Kidney tubule cell (primary cell): ENCODE measurements around the gene CEND1.

ENCODE experiments used
- DNase-seq: peaks from one replicate; pipeline ENCODE4 v3.0.0-alpha.2; 2018; ENCODE audit warnings: low spot score

Gene CEND1

GRCh38 chr11:811446-812245 lies 21.8 kb upstream of the CEND1 start:
- DNase-seq: peak; percentile 35

DNA sequence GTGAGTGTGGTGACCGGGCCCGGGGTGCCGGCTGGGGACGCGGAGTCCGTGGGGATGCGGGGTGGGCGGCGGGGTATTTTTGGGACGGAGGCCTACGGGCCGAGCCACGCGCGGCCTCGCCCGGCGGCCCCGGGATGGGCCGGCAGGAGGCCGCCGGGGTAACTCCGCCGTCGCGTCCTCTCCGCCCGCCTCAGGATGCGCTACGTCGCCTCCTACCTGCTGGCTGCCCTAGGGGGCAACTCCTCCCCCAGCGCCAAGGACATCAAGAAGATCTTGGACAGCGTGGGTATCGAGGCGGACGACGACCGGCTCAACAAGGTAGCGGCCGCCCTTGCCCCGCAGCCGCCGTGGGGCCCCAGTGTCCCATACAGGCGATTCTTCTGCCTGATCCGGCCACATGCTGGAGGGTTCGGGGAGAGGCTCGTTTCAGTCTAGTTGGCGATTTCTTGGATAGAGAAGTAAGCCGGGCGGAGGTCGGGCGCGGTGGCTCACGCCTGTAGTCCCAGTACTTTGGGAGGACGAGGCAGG lies 20.2 kb upstream of the CEND1 start:
- no peak for DNase-seq

DNA sequence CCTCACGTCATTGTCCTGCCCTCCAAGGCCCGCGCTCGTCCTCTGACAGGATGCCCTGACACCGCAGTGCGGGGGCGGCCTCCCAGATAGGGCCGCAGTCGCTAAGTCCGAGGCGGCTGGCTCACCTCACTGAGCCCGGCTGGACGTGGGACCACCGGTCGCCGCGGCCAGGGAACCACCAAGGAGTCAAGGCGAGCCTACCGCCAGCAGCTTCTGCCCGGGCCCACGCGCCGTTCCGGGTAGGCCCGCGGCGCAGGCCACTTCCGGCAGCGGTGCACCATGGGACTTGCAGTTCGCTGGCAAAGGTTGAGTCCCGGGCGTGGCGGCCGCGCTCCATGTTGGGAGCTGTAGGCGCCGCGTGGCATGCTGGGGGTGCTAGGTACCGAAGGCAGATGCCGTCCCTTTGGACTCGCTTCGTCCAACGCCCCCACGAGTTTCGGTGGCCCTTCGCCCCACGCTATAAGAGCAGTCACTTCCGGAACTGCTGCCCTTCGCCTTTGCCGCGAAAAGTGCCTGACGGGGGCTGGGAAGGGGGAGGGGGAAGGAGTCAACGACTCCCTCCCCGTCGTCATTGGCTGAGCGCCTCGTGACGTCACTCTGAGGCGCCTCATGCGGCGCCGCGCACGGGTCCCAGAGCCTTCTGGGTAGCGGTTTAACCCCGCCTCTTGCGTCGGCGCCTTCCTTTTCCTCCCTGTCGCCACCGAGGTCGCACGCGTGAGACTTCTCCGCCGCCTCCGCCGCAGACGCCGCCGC lies 19.6 kb upstream of the CEND1 start, which contains the start of gene RPLP2:
Gene RPLP2, plus strand, starts transcription at position 681 of the 753 bp plus-strand sequence. CDS start 268 bp downstream, outside the sequence.
- peak; percentile 96 for DNase-seq

DNA sequence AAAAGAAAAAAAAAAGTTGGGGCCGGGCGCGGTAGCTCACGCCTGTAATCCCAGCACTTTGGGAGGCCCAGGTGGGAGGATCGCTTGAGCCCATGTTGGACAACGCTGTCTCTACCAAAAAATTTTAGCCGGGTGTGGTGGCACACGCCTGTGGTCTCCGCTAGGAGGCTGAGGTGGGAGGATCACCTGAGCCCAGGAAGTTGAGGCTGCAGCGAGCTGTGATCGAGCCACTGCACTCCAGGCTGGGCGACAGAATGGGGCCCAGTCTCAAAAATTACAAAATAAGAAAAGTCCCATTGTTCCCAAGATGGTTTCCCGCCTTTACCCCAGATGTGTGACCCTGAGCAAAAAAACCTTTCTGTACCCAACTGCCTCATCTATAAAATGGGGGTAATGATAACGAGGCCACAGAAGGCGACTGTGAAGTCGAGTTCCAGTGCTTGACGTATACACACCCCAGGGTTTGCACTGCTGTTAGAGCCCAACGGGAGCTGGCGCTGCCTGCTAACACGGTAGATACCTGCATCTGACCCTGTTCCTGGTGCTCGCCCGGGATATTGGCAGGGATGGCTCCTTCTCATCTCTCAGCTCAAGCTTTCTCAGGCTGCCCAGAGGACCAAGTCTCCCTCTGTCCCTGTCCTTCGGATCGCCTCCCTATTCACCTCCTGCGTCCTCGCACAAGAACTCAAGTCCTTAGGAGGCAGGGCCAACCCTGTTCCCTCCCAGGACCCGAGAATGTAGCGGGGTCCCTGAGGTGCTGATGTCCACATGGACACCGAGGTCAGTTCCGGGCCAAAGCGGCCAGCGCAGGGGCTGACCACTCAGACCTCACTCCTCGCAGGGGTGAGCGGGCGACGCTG lies 18.8 kb upstream of the CEND1 start:
- no peak for DNase-seq

DNA sequence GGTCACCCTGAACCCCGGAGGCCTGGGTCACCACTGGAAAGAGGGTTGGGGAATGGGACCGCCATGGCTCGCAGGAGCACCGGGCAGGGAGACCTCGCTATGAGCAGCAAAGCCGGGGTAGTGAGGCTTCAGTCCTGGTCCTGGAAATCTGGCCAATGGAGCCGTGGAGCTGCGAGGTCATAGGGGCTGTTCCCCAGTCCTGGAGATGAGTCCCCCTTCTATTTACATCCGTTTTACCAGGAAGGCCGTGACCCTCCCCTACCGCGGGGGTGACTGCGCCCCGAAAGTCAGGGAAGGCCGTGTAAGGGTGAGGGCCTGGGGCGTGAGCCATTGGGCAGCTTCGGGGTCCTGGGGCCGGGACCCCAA lies 14.7 kb upstream of the CEND1 start:
- DNase-seq: no peak

- DNase-seq: no peak
Observed at GRCh38 chr11:803770-804598, 14.1 kb upstream of the CEND1 start.

DNA sequence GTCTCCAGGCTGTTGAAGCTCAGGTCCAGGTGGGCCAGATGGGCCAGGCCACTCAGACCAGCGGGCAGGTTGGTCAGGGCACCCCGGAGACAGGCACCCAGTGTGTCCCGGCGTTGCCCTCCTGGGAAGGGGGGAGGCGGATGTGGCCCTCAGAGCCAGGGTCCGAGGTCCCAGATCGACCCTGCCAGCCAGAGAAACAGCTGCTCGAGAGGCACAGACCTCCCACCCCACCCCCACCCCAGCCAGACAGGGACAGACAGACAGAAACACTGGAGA lies 13.5 kb upstream of the CEND1 start:
- no peak for DNase-seq

DNA sequence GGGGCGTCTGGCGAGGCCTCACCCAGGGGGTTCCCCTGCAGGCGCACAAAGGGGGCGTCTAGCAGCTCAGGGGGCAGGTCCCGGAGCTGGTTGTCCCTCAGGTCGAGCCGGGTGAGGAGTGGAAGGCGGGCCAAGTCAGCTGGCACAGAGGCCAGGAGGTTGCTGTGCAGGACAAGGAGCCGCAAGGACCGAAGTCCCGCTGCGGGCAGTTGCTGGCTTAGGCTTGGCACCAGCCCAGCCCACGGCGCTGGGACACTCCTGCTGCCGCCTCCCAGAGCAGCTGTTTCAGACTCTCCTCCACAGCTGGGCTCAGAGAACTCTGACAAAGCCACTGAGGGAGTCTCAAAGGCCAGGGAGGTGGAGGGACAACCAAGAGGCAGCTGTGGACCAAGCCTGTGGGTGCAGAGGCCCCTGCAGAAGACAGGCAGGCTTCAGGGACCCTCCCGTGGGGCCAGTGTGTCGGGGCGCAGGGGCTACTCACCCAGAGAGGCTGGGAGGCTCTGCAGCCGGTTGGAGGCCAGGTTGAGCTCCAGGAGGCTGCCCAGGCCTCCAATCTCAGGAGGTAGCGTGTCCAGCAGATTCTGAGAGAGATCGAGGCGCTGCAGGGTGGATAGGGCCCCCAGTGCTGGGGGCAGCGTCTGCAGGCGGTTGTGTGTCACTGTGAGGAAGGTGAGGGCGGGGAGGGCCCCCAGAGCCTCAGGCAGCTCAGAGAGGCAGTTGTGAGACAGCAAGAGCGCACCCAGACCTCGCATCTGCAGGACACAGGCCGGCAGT lies 13.0 kb upstream of the CEND1 start:
- DNase-seq: no peak

DNA sequence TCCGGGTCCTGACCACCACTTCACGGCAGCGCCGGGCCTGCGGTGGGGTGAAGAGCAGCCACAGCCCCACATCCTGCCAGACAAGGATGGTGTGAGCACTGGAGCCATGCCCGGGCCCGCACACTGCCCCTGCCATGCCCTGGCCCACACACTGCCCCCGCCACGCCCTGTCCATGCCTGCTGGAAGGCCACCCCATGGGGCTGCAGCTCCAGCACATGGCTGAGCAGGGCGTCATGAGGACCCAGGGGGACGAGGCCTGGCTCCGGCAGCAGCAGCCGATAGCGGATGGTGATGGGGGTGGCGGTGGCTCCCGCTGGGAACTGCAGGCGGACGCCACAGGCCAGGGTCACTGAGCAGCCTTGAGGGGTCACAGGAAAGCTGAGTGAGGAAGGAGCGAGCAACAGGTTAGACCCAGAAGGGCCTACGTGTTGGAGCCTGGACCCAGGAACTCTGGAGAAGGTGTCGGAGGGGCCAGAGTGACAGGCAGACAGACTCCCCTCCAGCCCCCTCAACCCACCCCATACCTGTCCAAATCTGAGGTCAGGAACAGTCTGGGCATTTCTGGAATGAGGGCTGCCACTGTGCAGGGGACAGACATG lies 12.2 kb upstream of the CEND1 start:
- no peak for DNase-seq

GRCh38 chr11:801097-801780 lies 11.3 kb upstream of the CEND1 start:
- no peak for DNase-seq

DNA sequence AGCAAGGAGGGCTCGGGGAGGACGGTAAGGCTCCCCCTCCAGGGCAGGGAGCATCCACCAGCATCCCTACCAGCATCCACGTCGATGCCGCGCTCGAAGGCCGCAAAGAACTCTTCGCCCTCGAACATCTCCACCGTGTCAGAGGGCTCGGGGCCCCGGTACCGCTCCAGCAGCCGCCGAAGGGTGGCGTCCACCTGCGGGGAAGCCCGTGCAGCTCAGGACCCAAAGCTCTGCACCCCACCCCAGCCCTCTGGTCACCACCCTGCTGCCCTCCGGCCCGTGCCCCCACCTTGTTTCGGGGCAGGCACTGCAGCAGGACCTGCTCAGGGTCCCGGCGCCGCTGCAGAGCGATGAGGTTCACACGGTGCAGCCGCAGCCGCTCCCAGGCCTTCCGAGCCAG lies 10.6 kb upstream of the CEND1 start:
- no peak for DNase-seq

DNA sequence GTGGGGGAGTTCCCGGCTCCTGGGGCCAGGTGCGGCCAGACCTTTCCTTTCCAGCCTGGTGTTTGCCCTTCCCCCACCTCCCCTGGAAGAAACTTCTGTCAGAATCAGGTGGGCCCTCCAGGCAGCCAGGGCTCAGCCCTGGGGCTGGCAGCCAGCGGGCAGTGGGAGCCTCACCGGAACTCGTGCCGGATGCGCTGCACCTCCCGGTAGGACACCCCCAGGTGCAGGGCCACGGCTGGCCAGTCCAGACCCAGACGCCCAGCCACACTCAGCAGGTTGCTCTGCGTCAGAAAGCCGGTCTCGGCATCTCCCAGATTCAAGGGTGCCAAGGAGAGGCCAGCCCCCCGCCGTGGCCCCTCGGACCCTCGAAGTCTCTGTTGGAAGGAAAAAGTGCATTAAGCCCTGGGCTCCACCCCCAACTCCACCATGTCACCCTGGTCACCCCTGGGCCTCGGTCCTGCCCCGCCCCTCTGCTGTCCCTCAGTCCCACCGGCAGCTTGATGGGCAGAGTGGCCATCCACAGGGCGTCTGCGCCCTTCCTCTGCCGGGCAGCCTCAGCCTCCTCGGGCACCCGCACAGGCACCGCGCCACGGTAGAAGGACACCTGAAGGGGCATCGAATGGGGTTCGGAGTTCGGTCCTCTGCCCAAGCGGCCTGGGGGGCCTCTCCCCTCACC lies 9.9 kb upstream of the CEND1 start:
- DNase-seq: no peak

GRCh38 chr11:798093-798713 lies 8.3 kb upstream of the CEND1 start, which contains the start of gene SLC25A22:
Gene SLC25A22, minus strand, starts transcription at chr11:798281. Its CDS starts 3,275 bp downstream, at chr11:795006.
- peak; percentile 84 for DNase-seq

DNA sequence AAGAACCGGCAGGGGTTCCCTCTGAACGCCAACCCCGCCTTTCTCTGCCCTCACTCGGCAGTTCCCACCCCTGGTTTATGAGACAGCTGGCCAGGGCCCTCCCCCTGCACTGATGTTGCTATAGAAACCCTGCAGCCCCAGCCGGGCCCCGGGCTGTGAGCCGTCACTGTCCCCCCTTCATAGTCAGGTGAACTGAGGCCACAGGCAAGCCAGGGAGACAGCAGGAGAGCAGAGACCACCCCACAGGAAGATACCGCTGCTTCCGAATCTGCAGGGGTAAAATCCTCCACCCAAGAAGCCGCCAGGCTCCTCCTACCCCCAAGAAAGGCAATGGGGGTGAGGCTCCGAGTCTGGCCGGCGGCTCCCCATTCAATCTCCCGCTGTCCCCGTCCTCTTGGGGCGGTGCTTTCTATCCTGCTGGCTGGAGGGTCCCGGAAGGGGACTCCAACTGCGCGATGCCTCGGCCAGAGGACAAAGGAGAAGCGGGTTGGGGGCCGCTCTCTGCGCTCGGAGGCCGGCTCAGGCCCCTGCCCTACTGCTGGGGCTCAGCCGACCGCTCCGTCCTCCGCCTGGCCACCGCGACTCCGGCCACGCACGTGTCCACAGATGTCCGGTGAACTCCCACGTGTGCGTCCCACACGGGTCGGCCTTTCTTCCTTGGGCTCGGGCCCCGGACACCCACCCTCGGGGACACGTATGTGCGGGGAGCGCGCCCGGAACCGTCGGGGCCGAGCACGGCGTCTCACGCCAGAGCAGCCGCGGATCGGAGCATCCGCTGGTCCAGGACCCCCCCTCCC lies 7.6 kb upstream of the CEND1 start:
- peak; percentile 77 for DNase-seq

DNA sequence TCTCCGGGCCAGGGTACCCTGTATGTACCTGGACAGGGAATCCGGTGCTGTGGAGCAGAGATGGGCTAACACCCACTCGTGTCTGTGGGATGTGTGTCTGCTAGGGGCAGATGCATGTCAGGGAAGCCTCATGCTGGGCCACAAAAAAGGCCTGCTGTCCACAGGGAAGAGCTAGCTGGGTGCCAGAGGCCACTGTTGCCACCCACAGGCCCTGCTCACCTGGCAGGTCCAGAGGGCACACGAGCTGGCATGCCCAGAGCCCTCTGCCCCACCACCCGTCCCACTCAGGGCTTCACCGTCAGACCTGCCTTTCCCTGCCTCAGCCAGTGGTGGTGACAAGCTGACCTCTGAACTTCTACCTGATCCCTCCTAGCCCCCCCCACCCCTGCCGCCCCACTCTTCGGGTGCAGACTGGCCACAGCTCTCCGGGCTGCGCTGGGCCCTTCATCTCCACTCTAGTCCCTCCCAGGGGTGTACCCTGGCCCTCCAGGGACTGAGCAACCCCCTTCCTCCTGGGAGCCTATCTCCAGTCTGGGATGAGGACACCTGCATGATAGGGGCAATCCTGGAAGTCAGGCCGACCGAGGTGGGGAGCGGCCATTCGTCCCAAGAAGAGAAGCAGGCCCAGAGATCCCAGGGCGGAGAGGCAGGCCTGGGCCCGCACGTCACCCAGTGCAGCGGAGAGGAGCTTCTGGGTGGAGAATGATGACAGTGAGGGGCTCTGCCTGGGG lies 6.8 kb upstream of the CEND1 start:
- no peak for DNase-seq

- peak; percentile 96 for DNase-seq
Observed at GRCh38 chr11:795634-796564, 6.0 kb upstream of the CEND1 start.
